Adrenal gland (tissue), 5 donors: ENCODE measurements around the gene CCDC17.

Experiments
- CTCF ChIP-seq, 6 experiments: fragments of 450-650 bp in 4 of 6; fragments of 200-600 bp in 2 of 6; sonication (generic) in 1 of 6; IDR thresholded peaks; 1 replicate in 5 of 6; 2 replicates in 1 of 6; pipeline versions ENCODE4 v1.5.1 to v1.8.0; 2016 to 2021; ENCODE audit warnings: antibody characterized with exemption in 6 of 6, mild to moderate bottlenecking in 2 of 6, moderate library complexity in 1 of 6
- POLR2A ChIP-seq, 2 donors: fragments of 450-650 bp; IDR thresholded peaks; one replicate each; pipeline ENCODE4 v1.6.1; 2017; ENCODE audit warnings: antibody characterized with exemption in 2 of 2, mild to moderate bottlenecking in 2 of 2, moderate library complexity in 1 of 2
- donor health status: DM: no; HTN: no; CAD: no.

- TF ChIP-seq CTCF (IDR thresholded peaks at IDR 0.05) = no peak
- TF ChIP-seq POLR2A (IDR thresholded peaks at IDR 0.05) = no peak
Observed at GRCh38 chr1:45640293-45640692, 16.4 kb upstream of the CCDC17 start.
